Choroid plexus epithelial cell (primary cell): Measurements from ENCODE around the gene MARCHF3.

Experiments
- DNase-seq: peaks from one replicate; pipeline ENCODE4 v3.0.0-alpha.2; 2010; ENCODE audit warnings: low read depth
- H3K4me3 ChIP-seq: 2 replicates; pipeline ENCODE4 v1.5.1; 2011; ENCODE audit warnings: low read depth, mild to moderate bottlenecking, control low read depth, low read length, moderate library complexity
- TF ChIP-seq, protein P1 (sequence below): conservative IDR thresholded peaks from 2 replicates; pipeline ENCODE4 v1.5.1; 2011; ENCODE audit warnings: low read depth, mild to moderate bottlenecking, control low read depth, inconsistent platforms, low read length, moderate library complexity

Gene MARCHF3

DNA sequence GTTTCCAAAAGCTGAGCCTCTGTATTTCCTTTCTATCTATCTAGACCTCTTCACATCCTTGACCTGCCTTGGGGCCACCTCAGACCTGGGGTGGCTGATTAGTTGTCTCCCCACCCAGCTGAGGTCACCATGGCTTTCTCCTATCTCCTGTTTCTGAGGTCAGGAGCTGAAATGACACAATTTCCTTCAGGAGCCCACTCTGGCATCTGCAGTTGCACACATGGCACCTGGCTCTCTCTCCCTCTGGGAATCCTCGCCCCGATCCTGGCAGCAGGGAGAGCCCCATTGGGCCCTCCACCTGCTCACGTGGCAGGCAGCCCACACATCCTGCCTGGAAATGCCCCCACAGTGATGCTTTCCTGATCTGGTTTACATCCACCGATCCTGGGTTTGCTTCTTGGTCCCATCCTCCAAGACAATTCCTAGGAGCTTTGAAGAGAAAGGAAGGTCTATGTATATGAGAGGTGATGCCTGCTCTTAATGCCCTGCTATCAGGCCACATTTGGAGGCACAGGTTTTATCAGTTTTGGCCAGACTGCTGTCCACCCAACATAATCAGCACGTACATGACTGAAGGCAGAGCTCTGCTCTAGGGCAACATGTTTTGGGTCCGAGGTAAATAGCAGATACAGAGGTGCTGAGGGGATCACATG, 53.7 kb downstream of the MARCHF3 start:
- no peak overlapping the region for H3K4me3 ChIP-seq
- DNase-seq: no peak
- TF ChIP-seq, protein P1, sequence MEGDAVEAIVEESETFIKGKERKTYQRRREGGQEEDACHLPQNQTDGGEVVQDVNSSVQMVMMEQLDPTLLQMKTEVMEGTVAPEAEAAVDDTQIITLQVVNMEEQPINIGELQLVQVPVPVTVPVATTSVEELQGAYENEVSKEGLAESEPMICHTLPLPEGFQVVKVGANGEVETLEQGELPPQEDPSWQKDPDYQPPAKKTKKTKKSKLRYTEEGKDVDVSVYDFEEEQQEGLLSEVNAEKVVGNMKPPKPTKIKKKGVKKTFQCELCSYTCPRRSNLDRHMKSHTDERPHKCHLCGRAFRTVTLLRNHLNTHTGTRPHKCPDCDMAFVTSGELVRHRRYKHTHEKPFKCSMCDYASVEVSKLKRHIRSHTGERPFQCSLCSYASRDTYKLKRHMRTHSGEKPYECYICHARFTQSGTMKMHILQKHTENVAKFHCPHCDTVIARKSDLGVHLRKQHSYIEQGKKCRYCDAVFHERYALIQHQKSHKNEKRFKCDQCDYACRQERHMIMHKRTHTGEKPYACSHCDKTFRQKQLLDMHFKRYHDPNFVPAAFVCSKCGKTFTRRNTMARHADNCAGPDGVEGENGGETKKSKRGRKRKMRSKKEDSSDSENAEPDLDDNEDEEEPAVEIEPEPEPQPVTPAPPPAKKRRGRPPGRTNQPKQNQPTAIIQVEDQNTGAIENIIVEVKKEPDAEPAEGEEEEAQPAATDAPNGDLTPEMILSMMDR: no peak

DNA sequence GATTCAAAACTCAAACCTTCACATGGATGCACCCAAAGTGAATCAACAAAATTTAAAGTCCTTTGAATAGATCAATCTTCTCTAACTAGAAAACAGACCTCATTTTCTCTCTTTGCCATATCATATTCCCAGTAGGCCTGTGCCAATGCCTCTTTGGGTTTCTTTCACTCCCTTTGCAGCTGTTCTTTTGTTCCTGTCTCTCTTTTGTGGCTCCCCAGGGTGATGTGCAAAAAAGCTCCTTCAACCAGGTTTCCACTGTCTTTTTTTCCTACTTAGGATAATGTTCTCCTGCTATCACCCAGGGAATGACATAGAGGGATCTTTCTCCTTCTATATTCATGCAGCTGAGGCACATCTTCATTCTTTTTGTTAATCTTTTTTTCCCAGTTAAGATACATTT, 54.6 kb downstream of the MARCHF3 start:
- DNase-seq: no peak
- H3K4me3 ChIP-seq: no peak overlapping the region
- TF ChIP-seq, protein P1: no peak

DNA sequence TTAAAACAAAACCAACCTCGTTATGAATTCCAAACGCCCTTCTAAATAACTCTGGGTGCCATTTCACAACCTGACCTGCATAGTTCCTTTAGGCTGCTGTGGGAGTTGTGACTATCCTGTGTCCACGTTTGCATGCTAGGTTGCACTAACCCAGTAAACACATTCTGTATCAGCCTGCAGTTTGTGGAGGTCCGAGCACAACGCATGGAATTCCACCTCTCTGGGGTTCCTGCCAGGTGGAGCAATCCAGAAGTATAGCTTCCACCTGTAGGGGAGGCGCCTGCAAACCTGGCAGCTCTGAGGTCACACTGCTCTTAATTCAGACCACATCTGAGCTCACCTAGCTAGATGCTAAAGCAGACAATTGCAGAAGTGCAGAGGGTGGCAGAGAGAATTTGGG, 57.2 kb downstream of the MARCHF3 start:
- no peak overlapping the region for H3K4me3 ChIP-seq
- TF ChIP-seq, protein P1: no peak
- no peak for DNase-seq

DNA sequence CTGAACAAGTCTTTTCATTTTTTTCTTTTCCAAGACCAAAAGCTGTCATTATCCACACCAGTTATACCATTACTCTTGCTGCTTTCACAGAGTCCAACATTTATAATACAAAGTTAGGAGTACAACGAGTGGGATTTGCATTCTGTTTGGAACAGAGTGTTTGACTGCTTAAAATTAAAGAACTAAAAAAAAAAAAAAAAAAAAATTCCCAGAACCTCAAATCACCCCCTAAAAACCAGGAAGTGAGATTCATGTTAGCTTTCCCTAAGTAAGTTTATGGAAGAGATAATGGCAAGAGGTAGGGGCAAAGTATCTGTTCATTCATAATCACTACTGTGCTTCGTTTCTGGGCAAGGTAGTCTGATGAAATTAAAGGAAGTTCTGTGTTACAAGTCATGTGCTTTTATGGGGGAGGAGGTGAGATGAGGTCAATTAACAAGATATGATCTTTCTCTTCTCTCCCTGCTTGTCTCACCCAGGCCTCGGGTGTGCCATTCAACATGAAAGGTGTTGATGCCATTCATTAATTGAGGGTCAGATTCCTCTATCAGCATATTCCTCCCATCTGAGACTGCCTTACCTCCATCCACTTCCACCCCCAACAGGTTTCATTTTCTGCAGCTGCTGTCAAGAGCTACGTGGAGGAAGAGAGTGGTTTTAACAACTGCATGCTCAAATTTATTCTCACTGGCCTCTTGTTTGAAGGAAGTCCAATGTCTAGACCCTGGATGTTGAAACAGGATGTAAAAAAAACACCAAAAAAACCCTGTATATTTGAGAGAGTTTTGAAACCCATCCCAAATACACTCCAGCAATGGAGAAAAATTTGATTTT, 58.1 kb downstream of the MARCHF3 start:
- TF ChIP-seq, protein P1: no peak
- DNase-seq: peak; percentile 67
- H3K4me3 ChIP-seq: no peak overlapping the region

DNA sequence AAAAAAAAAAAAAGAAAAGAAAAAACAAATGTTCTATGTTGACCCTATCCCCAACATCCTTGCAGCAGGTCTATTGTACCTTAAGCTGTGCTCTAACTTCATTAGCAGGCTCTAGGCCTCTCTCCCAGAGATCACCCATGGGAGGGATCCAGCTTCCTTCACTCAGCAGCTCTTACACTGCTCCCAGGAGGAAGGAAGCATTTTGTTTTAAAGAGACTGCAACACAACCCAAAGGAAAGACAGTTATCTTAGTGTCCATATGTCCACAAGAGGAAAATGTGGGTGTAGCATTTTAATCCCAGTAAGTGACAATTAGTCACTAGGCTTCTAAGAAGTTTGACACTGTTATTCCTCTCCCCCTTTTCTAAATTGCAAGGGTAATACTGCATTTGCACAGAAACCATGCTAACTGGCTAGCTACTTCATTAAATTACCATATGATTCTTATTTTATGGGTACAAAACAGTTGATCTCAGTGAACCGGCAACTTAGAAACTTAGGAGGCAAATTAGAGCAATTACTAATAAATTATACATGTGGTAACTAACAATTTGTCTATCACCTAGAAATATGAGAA, 58.8 kb downstream of the MARCHF3 start:
- TF ChIP-seq, protein P1: no peak
- DNase-seq: no peak
- no peak overlapping the region for H3K4me3 ChIP-seq

DNA sequence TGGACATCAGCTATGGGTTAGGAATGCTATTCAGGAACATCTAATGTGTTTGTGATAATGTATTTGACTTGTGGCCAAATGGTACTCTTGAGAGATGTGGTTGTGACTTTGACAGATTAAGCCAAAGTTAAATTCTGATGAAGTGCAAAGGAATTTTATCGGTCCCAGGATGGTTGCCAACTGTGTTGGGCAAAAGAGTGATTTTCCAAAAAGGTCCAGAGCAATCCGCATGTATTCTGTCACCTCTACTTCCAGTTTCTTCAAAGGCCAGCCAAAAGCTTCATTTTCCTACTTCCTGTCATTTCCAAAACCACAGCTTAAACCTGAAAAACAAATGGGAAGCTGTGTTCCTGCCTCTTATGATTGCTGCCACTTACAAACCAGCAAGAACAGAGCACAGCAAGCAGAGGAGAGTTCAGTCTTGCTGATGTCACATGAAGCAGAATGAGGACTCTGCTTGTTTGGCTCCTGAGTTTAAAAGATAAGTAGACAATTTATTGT, 59.8 kb downstream of the MARCHF3 start:
- H3K4me3 ChIP-seq: no peak overlapping the region
- DNase-seq: peak; percentile 52
- TF ChIP-seq, protein P1: no peak
